GM12873 (cell line): ENCODE measurements around the gene ACKR3.

ENCODE experiments used
- TF ChIP-seq, protein P1 (sequence below): IDR thresholded peaks from 2 replicates; pipeline ENCODE4 v1.5.1; 2012; ENCODE audit warnings: low read depth, mild to moderate bottlenecking, moderate library complexity, low read length, control low read depth; ENCODE audit not compliant: insufficient read depth; ENCODE audit errors: missing control alignments

ACKR3 gene

GRCh38 chr2:236549165-236549564 is 20.5 kb upstream of the ACKR3 start:
- TF ChIP-seq, protein P1, sequence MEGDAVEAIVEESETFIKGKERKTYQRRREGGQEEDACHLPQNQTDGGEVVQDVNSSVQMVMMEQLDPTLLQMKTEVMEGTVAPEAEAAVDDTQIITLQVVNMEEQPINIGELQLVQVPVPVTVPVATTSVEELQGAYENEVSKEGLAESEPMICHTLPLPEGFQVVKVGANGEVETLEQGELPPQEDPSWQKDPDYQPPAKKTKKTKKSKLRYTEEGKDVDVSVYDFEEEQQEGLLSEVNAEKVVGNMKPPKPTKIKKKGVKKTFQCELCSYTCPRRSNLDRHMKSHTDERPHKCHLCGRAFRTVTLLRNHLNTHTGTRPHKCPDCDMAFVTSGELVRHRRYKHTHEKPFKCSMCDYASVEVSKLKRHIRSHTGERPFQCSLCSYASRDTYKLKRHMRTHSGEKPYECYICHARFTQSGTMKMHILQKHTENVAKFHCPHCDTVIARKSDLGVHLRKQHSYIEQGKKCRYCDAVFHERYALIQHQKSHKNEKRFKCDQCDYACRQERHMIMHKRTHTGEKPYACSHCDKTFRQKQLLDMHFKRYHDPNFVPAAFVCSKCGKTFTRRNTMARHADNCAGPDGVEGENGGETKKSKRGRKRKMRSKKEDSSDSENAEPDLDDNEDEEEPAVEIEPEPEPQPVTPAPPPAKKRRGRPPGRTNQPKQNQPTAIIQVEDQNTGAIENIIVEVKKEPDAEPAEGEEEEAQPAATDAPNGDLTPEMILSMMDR, result peak; percentile 32

GRCh38 chr2:236550290-236550689 is 19.3 kb upstream of the ACKR3 start:
- TF ChIP-seq, protein P1, result no peak

GRCh38 chr2:236550701-236551465 is 18.7 kb upstream of the ACKR3 start:
- TF ChIP-seq, protein P1, result no peak

DNA sequence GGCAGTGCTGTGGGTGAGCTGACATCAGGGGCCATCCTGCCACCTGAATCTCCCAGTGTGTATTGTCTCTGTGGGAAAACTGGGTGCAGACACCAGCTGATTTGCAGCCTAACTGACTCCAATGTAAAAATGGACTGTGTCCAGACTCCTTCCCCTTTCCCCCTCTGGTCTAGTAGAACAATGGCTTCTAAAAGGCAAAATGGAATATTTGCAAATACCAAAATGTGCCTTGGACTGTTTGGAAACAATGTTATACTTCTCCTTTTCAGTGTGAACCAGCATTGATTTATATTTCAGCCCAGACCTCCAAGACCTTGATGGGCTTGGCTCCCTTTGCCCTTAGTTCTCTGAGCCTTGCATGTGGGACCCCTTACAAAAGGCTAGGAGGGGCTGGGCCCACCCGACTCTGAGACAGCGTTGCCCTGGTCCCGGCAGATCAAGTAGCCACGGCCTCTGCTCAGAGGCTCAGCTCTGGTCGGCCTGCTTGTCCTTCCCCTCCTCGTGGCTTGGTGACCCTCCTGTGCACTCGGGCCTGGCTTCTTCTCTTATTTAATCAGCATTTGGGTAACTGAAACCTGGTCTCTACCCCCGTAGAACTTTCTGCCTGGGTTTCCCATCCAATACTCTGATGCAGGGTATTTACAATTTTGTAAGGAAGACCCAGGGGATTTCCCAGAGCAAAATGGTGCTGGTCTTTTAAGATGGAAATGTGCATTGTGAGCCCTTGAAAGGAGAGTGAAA is 18.0 kb upstream of the ACKR3 start:
- TF ChIP-seq, protein P1, result no peak

DNA sequence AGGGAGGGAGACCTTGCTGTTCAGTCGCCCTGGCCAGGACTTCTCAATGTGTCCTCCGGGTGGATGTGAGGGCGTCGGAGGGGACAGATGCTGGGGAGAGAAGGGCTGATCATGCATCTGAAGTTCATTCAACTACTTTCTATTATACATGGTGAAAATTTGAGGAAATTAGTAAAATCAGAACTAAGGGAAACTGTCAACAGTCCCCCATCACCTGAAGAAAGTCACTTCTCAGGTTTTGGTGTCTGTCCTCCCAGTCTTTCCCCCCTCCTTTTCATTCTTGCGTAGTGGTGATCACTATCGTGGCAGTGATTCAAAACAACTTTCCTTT is 17.4 kb upstream of the ACKR3 start:
- TF ChIP-seq, protein P1, result no peak

DNA sequence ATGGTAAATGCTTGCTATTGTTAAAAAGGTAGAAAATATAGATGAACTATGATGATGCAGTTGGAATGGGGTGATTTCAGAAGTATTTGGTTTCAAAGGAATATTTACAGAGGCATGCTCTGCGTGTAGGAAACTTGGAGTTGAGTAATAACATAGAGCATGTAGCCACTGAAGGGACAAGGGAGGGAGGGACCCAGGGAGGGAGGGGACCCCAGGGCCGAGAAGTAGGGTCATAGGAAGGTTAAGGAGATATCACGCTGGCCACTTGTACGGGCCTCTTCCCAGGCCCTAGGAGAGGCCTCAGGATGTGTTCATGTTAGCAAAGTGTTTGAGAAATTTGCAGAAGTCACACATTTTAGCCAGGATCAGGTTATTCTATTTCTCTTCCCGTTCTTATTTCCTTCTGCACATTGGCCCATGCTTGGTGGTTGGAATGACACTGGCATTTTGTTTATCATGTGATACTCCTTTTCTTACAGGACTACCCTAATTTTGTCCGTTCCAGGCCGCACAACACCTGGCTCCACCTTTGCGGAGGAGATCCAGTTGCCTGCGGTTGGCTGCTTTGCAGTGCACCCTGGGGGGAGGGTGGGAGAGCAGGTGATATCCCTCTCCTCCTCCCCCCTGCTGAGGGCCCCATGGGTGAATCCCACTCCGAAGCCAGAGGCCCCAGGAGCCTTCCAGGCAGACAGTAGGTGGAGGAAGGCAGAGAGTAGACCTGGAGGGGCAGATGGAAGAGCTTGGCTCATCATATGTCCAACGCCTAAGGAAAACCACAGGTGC is 16.9 kb upstream of the ACKR3 start:
- TF ChIP-seq, protein P1, result no peak

DNA sequence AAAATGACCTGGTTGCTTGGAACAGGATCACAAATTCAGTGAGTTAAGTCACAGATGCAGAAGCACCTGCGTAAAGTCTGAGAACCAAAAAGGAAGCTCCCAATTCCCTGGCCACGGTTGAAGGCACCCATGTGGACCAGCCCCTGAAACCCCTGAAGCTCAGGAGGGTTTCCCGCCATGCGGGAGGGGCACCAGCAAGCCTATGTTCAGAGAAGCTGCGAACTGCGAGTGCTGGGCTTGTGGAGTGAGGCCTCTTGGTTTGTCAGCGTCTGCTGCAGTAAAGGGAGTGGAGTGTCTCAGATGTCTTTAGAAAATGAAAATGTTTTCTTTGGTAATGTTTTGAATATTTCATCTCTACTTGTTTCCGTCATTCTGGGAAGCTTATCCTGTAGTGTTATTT is 16.1 kb upstream of the ACKR3 start:
- TF ChIP-seq, protein P1, result no peak
